Measurements from ENCODE around the gene KCNAB1.

Gene KCNAB1

DNA sequence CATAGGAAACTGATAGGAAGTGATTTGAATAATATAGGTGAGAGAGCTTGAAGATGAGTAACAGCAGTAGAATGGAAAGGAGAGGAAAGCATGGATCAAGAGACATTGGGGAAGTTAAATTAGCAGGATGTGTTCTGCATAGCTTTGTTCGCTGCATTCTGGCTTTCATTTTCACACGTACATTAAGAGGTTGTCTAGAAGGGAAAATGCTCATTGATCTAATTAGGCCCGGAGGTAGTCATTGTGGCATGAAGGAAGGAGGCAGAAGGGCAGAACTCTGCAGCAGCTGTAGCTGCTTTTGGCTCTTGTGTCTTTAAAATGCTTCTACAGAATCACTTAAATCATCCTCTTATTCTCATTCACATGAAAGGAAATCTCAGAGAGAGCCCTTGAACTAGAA is 40.3 kb downstream of the KCNAB1 start:
- Histone ChIP-seq H3K27ac (ENCODE audit: low read length) (peak overlapping the region; percentile 38; the same call in 1 of the 2 replicates), H3F3A (ENCODE audit: insufficient read depth, low read length) (peaks cover 10% of the 10 kb centered on the region; the same call in 1 of the 2 replicates), H3K4me2 (ENCODE audit: low read depth, low read length) (peak overlapping the region; percentile 42), H3K9me3 (replicated peaks; ENCODE audit: insufficient read depth, low read length) (no peaks in the 10 kb centered on the region), H3K27me3 (replicated peaks; ENCODE audit: insufficient read depth, low read length) (no peaks in the 10 kb centered on the region), H3K79me2 (ENCODE audit: low read length) (no peaks in the 10 kb centered on the region), H2AFZ (ENCODE audit: low read length) (peak overlapping the region; percentile 69), H3K9me2 (replicated peaks; ENCODE audit: insufficient read depth, low read length) (no peaks in the 10 kb centered on the region), H3K36me3 (replicated peaks; ENCODE audit: insufficient read depth, low read length) (no peaks in the 10 kb centered on the region), H3K9ac (ENCODE audit: low read length) (peak overlapping the region; percentile 3; the same call in 1 of the 2 replicates), H3K4me1 (ENCODE audit: low read length) (peaks cover 11% of the 10 kb centered on the region), H4K20me1 (ENCODE audit: insufficient read depth, low read length) (no peaks in the 10 kb centered on the region), H3K4me3 (ENCODE audit: low read length) (peak overlapping the region; percentile 26)
- peak; percentile 71 for DNase-seq
- TF ChIP-seq EZH2phosphoT487 (IDR thresholded peaks at IDR 0.05; ENCODE audit: low read length) (no peak), EZH2 (optimal IDR thresholded peaks at IDR 0.05; ENCODE audit: low read depth, low read length) (no peak)
- TF ChIP-seq, protein P1, sequence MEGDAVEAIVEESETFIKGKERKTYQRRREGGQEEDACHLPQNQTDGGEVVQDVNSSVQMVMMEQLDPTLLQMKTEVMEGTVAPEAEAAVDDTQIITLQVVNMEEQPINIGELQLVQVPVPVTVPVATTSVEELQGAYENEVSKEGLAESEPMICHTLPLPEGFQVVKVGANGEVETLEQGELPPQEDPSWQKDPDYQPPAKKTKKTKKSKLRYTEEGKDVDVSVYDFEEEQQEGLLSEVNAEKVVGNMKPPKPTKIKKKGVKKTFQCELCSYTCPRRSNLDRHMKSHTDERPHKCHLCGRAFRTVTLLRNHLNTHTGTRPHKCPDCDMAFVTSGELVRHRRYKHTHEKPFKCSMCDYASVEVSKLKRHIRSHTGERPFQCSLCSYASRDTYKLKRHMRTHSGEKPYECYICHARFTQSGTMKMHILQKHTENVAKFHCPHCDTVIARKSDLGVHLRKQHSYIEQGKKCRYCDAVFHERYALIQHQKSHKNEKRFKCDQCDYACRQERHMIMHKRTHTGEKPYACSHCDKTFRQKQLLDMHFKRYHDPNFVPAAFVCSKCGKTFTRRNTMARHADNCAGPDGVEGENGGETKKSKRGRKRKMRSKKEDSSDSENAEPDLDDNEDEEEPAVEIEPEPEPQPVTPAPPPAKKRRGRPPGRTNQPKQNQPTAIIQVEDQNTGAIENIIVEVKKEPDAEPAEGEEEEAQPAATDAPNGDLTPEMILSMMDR (IDR thresholded peaks at IDR 0.05; ENCODE audit: low read length): no peak

DNA sequence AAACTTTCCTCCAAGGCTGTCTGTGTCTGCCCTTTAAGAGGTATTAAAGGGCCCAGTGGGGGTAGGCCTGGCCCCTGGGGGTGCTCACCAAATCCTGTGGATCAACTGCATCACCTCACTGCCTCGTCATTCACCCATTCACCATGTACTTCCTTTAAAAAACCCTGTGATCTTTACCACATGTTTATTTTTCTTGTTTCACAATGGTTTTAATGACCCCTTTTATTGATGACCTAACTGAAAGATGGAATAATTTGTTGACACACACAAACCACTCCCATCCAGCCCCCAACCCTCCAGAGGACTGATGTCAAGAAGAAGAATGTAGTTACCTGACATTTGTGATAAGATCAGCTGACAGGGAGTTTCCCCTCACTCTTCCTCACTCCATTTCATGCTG is 40.8 kb downstream of the KCNAB1 start:
- no peaks in the 10 kb centered on the region for H3K79me2 ChIP-seq (ENCODE audit: low read length)

DNA sequence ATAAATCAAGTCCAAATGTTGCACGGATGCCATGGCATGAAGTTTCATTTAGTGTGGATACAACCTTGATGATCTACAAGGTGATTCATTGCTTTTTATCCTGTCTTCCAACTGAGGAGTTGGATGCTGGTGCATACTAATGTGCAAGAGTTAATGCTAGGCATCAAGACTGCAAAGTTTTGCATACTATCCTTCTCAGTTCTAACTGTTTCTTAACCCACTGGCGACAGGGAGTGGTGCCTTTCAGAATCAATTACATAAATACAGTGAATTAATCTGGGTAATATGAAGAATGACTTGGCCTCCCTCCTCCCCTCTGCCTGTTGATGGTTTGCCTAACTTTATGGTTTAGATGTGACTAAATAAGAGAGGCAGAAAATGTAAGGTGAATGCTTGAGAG is 43.5 kb downstream of the KCNAB1 start:
- Histone ChIP-seq H4K20me1 (ENCODE audit: insufficient read depth, low read length) (no peaks in the 10 kb centered on the region), H3K27me3 (replicated peaks; ENCODE audit: insufficient read depth, low read length) (no peaks in the 10 kb centered on the region)
- TF ChIP-seq EZH2 (optimal IDR thresholded peaks at IDR 0.05; ENCODE audit: low read depth, low read length): no peak
- TF ChIP-seq, protein P1 (IDR thresholded peaks at IDR 0.05; ENCODE audit: low read length): no peak
- no peak for TF ChIP-seq EZH2phosphoT487 (IDR thresholded peaks at IDR 0.05; ENCODE audit: low read length)

More for the DNA sequence above, 40.8 kb downstream of the KCNAB1 start:
- peak overlapping the region; percentile 38; the same call in 1 of the 2 replicates for H3K27ac ChIP-seq (ENCODE audit: low read length)
- no peaks in the 10 kb centered on the region for H3K36me3 ChIP-seq (replicated peaks; ENCODE audit: insufficient read depth, low read length)
- no peaks in the 10 kb centered on the region for H3K9me3 ChIP-seq (replicated peaks; ENCODE audit: insufficient read depth, low read length)
- DNase-seq: no peak
- peak overlapping the region; percentile 3; the same call in 1 of the 2 replicates for H3K9ac ChIP-seq (ENCODE audit: low read length)
- H3K27me3 ChIP-seq (replicated peaks; ENCODE audit: insufficient read depth, low read length): no peaks in the 10 kb centered on the region
- no peak for TF ChIP-seq EZH2 (optimal IDR thresholded peaks at IDR 0.05; ENCODE audit: low read depth, low read length)
- TF ChIP-seq EZH2phosphoT487 (IDR thresholded peaks at IDR 0.05; ENCODE audit: low read length): no peak
- TF ChIP-seq, protein P1 (IDR thresholded peaks at IDR 0.05; ENCODE audit: low read length): no peak
- no peaks in the 10 kb centered on the region for H3K9me2 ChIP-seq (replicated peaks; ENCODE audit: insufficient read depth, low read length)
- peaks cover 11% of the 10 kb centered on the region for H3K4me1 ChIP-seq (ENCODE audit: low read length)
- no peaks in the 10 kb centered on the region for H4K20me1 ChIP-seq (ENCODE audit: insufficient read depth, low read length)
- peaks cover 10% of the 10 kb centered on the region; the same call in 1 of the 2 replicates for H3F3A ChIP-seq (ENCODE audit: insufficient read depth, low read length)
- peak overlapping the region; percentile 69 for H2AFZ ChIP-seq (ENCODE audit: low read length)
- H3K4me2 ChIP-seq (ENCODE audit: low read depth, low read length): peak overlapping the region; percentile 42
- peak overlapping the region; percentile 26 for H3K4me3 ChIP-seq (ENCODE audit: low read length)

More for the DNA sequence above, 43.5 kb downstream of the KCNAB1 start:
- H3F3A ChIP-seq (ENCODE audit: insufficient read depth, low read length): peaks cover 10% of the 10 kb centered on the region; the same call in 1 of the 2 replicates
- no peak for DNase-seq
- H2AFZ ChIP-seq (ENCODE audit: low read length): no peak overlapping the region
- H3K4me1 ChIP-seq (ENCODE audit: low read length): peaks cover 11% of the 10 kb centered on the region
- H3K9ac ChIP-seq (ENCODE audit: low read length): no peak overlapping the region
- no peaks in the 10 kb centered on the region for H3K9me3 ChIP-seq (replicated peaks; ENCODE audit: insufficient read depth, low read length)
- no peaks in the 10 kb centered on the region for H3K9me2 ChIP-seq (replicated peaks; ENCODE audit: insufficient read depth, low read length)
- H3K36me3 ChIP-seq (replicated peaks; ENCODE audit: insufficient read depth, low read length): no peaks in the 10 kb centered on the region
- no peak overlapping the region for H3K4me2 ChIP-seq (ENCODE audit: low read depth, low read length)
- H3K79me2 ChIP-seq (ENCODE audit: low read length): no peaks in the 10 kb centered on the region
- no peak overlapping the region for H3K4me3 ChIP-seq (ENCODE audit: low read length)
- no peak overlapping the region for H3K27ac ChIP-seq (ENCODE audit: low read length)
